KMS-11 (cell line): Measurements from ENCODE around the gene BCL7A.

ENCODE experiments used
- H2AFZ ChIP-seq: fragments of 200-600 bp; sonication (generic); 2 replicates; pipeline ENCODE4 v1.6.1; 2016; ENCODE audit warnings: antibody characterized with exemption, mixed run types, low read depth
- H3K27ac ChIP-seq: fragments of 200-600 bp; sonication (generic); 2 replicates; pipeline ENCODE4 v1.6.1; 2016; ENCODE audit warnings: mild to moderate bottlenecking, mixed run types
- H3K27me3 ChIP-seq: fragments of 200-600 bp; sonication (generic); 2 replicates; pipeline ENCODE4 v1.6.1; 2017; ENCODE audit warnings: mild to moderate bottlenecking, low read depth, mixed run types, moderate library complexity; ENCODE audit not compliant: insufficient read depth
- H3K36me3 ChIP-seq: fragments of 200-600 bp; sonication (generic); 2 replicates; pipeline ENCODE4 v1.6.1; 2017; ENCODE audit warnings: mild to moderate bottlenecking, mixed run types; ENCODE audit not compliant: insufficient read depth
- H3K4me1 ChIP-seq: fragments of 200-600 bp; sonication (generic); 2 replicates; pipeline ENCODE4 v1.6.1; 2016; ENCODE audit warnings: mild to moderate bottlenecking, low read depth, mixed run types; ENCODE audit not compliant: poor library complexity, severe bottlenecking
- H3K4me2 ChIP-seq: fragments of 200-600 bp; sonication (generic); 2 replicates; pipeline ENCODE4 v1.7.0; 2016; ENCODE audit warnings: mild to moderate bottlenecking, mixed run types
- H3K4me3 ChIP-seq: fragments of 200-600 bp; sonication (generic); IDR thresholded peaks from 2 replicates; pipeline ENCODE4 v1.6.1; 2017; ENCODE audit warnings: low read depth, low read length, mixed read lengths; ENCODE audit not compliant: insufficient read depth
- H3K79me2 ChIP-seq: fragments of 200-600 bp; sonication (generic); 2 replicates; pipeline ENCODE4 v1.6.1; 2016; ENCODE audit warnings: low read depth, mixed run types; ENCODE audit not compliant: insufficient read depth
- H3K9ac ChIP-seq: fragments of 200-600 bp; sonication (generic); 2 replicates; pipeline ENCODE4 v1.6.1; 2016; ENCODE audit warnings: mild to moderate bottlenecking, mixed run types
- H4K20me1 ChIP-seq: fragments of 200-600 bp; sonication (generic); 2 replicates; pipeline ENCODE4 v1.6.1; 2016; ENCODE audit warnings: mild to moderate bottlenecking, mixed run types; ENCODE audit not compliant: insufficient read depth
- TF ChIP-seq, protein P1 (sequence below): fragments of 200-600 bp; sonication (generic); conservative IDR thresholded peaks from 2 replicates; pipeline ENCODE4 v1.6.1; 2017; ENCODE audit warnings: low read depth, mild to moderate bottlenecking, antibody characterized with exemption, low read length, moderate library complexity, mixed read lengths

Gene BCL7A

GRCh38 chr12:122048151-122048550, 26.5 kb downstream of the BCL7A start:
- no peak overlapping the region for H3K9ac ChIP-seq

DNA sequence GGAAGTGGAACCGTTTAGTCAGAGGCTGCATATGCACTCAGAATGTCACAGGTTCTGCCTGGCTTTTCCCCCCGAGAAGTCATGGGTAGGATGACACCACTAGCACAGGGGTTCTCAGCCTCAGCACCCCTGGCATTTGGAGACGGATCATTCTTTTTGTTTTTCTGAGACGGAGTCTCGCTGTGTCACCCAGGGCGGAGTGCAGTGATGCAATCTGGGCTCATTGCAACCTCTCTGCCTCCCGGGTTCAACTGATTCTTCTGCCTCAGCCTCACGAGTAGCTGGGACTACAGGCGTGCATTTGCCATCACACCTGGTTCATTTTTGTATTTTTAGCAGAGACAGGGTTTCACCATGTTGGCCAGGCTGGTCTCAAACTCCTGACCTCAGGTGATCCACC, 28.1 kb downstream of the BCL7A start:
- Histone ChIP-seq H3K9ac (no peak overlapping the region), H3K4me1 (no peaks in the 10 kb centered on the region), H2AFZ (no peak overlapping the region), H3K4me3 (no peak overlapping the region), H3K36me3 (no peaks in the 10 kb centered on the region), H3K27me3 (no peaks in the 10 kb centered on the region), H3K27ac (no peak overlapping the region), H3K4me2 (no peak overlapping the region), H4K20me1 (no peaks in the 10 kb centered on the region), H3K79me2 (no peaks in the 10 kb centered on the region)
- TF ChIP-seq, protein P1, sequence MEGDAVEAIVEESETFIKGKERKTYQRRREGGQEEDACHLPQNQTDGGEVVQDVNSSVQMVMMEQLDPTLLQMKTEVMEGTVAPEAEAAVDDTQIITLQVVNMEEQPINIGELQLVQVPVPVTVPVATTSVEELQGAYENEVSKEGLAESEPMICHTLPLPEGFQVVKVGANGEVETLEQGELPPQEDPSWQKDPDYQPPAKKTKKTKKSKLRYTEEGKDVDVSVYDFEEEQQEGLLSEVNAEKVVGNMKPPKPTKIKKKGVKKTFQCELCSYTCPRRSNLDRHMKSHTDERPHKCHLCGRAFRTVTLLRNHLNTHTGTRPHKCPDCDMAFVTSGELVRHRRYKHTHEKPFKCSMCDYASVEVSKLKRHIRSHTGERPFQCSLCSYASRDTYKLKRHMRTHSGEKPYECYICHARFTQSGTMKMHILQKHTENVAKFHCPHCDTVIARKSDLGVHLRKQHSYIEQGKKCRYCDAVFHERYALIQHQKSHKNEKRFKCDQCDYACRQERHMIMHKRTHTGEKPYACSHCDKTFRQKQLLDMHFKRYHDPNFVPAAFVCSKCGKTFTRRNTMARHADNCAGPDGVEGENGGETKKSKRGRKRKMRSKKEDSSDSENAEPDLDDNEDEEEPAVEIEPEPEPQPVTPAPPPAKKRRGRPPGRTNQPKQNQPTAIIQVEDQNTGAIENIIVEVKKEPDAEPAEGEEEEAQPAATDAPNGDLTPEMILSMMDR, result no peak

More at GRCh38 chr12:122048151-122048550, 26.5 kb downstream of the BCL7A start:
- Histone ChIP-seq H3K79me2 (no peaks in the 10 kb centered on the region), H3K4me2 (no peak overlapping the region), H4K20me1 (no peaks in the 10 kb centered on the region), H3K4me3 (no peak overlapping the region), H3K4me1 (no peaks in the 10 kb centered on the region), H2AFZ (no peak overlapping the region), H3K36me3 (no peaks in the 10 kb centered on the region), H3K27ac (no peak overlapping the region), H3K27me3 (no peaks in the 10 kb centered on the region)
- TF ChIP-seq, protein P1, result no peak

DNA sequence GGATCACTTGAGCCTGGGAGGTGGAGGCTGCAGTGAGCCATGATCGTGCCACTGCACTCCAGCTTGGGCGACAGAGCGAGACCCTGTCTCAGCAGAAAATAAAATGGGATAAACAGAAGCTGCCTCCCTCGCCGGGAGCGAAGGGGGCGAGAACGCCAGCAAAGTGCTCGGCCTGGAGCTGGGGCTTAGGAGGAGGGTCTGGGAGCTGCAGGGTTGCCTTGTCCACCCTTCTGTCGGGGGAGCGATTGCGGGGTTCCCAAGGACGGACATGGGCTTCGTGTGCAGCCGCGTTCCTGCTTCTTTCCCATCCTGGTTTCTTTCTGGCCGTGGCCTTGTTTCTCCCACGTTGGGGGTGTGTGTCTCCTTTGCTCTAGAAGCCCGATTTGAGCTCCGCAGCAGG, 29.0 kb downstream of the BCL7A start:
- no peak overlapping the region for H2AFZ ChIP-seq
- no peaks in the 10 kb centered on the region for H3K4me1 ChIP-seq
- H4K20me1 ChIP-seq, result no peaks in the 10 kb centered on the region
- no peaks in the 10 kb centered on the region for H3K27me3 ChIP-seq
- no peak overlapping the region for H3K4me2 ChIP-seq
- H3K4me3 ChIP-seq, result no peak overlapping the region
- no peaks in the 10 kb centered on the region for H3K36me3 ChIP-seq
- no peaks in the 10 kb centered on the region for H3K79me2 ChIP-seq
- TF ChIP-seq, protein P1, result no peak
- no peak overlapping the region for H3K27ac ChIP-seq
- no peak overlapping the region for H3K9ac ChIP-seq

DNA sequence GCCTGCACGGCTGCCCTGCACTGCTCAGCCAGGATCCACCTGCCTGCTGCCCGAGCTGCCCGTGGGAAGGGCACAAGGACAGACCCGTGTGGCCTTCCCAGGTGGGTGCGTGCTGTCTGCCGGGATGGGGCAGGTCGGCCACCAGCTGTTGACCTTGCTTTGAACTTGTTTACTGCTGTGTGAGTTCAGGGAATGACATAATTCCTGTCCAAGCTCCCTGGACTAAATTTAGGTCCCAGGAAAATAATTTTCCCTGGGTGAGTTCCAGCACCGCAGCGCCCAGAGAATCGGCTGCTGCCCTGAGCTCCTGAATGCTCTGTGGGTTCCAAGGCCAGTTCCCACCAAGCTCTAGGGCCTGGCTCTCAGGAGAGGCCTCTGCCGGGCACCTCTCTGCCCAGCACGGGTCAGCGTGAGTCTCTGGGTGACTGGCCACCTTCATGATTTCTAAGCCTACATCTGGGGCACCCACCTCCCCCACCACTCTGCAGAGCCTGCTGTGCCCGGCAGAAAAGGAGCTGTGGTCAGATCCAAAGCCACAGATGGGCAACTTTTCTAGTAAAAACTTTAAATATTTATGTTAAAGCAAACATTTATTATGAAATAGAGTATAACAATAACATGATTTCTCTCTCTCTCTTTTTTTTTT, 29.7 kb downstream of the BCL7A start:
- Histone ChIP-seq H3K4me1 (no peaks in the 10 kb centered on the region), H4K20me1 (no peaks in the 10 kb centered on the region)
- TF ChIP-seq, protein P1, result no peak

More for the DNA sequence above, 29.7 kb downstream of the BCL7A start:
- Histone ChIP-seq H3K4me3 (no peak overlapping the region), H3K27ac (no peak overlapping the region), H3K27me3 (no peaks in the 10 kb centered on the region), H3K4me2 (no peak overlapping the region), H3K36me3 (no peaks in the 10 kb centered on the region), H3K79me2 (no peaks in the 10 kb centered on the region), H3K9ac (no peak overlapping the region), H2AFZ (no peak overlapping the region)
